ENCODE data around the gene GNE. TPM values are rescaled to one million over a fixed set of nuclear protein-coding genes. Genes with fewer than 3 reads are reported as not detected.
"Not testable (repeated sequence)": the region's sequence is repeated elsewhere in the genome, so short reads cannot be mapped to it uniquely, and the experiment has no call there.

GNE gene
- total RNA-seq, 1 experiment from 2014 or later: 23.9 TPM

DNA sequence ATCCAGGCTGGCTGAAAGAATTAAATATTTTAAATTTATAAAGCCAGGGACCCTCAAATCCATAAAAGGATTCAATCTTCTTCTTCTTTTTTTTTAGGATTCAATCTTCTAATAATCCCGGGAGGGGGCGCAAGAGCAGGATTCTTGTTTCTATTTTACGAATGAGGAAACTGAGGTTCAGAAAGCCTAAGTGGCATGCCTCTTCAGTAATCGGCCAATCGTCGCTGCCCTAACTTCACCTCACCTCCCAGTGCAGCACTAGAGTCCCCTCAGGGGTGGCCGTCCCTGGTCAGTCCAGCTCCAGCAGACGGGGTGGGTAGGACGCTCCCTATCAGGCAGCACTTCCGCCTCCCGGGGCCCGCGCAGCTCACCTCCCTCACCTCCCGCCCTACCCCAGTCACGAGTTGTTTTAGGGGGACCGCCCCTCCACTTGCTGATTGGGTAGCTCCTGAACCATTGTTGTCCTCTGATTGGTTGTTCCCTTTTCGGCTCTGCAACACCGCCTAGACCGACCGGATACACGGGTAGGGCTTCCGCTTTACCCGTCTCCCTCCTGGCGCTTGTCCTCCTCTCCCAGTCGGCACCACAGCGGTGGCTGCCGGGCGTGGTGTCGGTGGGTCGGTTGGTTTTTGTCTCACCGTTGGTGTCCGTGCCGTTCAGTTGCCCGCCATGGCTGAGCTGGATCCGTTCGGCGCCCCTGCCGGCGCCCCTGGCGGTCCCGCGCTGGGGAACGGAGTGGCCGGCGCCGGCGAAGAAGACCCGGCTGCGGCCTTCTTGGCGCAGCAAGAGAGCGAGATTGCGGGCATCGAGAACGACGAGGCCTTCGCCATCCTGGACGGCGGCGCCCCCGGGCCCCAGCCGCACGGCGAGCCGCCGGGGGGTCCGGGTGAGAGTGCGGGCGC, 67.6 kb downstream of the GNE start, which contains the start of gene CLTA:
Gene CLTA, plus strand, starts transcription at position 534 of the 902 bp plus-strand sequence. Its CDS starts 136 bp downstream, at position 670.
- peak; percentile 98 for DNase-seq (ENCODE audit: low read depth, low spot score)
- in situ Hi-C loops (cut with HindIII; ENCODE audit: low pct_unique_long_range_greater_than_20kb, low sequenced_read_pairs): no loop called here

- peak; percentile 7 for DNase-seq (ENCODE audit: low read depth, low spot score)
- in situ Hi-C loops (cut with HindIII; ENCODE audit: low pct_unique_long_range_greater_than_20kb, low sequenced_read_pairs): no loop called here
Observed at GRCh38 chr9:36189976-36190375, 68.3 kb downstream of the GNE start.

DNA sequence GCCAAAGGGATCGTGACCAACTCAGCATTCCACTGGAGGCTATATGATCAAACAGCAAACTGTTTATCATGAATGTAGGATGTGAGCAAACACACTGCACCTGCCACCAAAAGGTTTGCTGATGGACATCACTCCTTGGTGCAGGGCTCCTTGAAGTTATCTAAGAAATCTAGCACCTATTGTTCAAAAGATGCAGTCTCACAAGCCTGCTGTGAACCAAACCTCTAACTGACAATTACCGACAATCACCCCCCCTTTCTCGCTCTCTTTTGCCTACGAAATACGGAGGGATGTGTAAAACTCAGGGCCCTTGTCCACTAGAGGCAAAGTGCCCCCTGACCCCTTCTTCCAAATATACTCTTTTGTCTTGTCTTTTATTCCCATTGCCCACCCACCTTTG, 70.0 kb downstream of the GNE start:
- DNase-seq (ENCODE audit: low read depth, low spot score): no peak
- in situ Hi-C loops (cut with HindIII; ENCODE audit: low pct_unique_long_range_greater_than_20kb, low sequenced_read_pairs): no loop called here

- DNase-seq (ENCODE audit: low read depth, low spot score): no peak
- in situ Hi-C loops (cut with HindIII; ENCODE audit: low pct_unique_long_range_greater_than_20kb, low sequenced_read_pairs): no loop called here
Observed at GRCh38 chr9:36187414-36187813, 70.8 kb downstream of the GNE start.

- DNase-seq (ENCODE audit: low read depth, low spot score); in situ Hi-C loops (cut with HindIII; ENCODE audit: low pct_unique_long_range_greater_than_20kb, low sequenced_read_pairs): not testable (repeated sequence)
Observed at GRCh38 chr9:36180243-36180642, 78.0 kb downstream of the GNE start.

- no peak for DNase-seq (ENCODE audit: low read depth, low spot score)
- in situ Hi-C loops (cut with HindIII; ENCODE audit: low pct_unique_long_range_greater_than_20kb, low sequenced_read_pairs): no loop called here
Observed at GRCh38 chr9:36177571-36177970, 80.7 kb downstream of the GNE start.

DNA sequence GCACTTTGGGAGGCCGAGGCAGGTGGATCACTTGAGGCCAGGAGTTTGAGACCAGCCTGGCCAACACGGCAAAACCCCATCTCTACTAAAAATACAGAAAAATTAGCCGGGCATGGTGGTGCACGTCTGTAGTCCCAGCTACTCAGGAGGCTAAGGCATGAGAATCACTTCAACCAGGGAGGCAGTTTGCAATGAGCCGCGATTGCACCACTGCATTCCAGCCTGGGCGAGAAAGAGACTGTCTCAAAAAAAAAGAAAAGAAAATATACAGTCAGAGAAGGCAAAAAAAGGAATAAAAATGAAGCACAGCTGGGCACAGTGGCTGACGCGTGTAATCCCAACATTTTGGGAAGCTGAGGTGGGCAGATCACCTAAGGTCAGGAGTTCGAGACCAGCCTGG, 81.8 kb downstream of the GNE start:
- DNase-seq (ENCODE audit: low read depth, low spot score); in situ Hi-C loops (cut with HindIII; ENCODE audit: low pct_unique_long_range_greater_than_20kb, low sequenced_read_pairs): not testable (repeated sequence)

DNA sequence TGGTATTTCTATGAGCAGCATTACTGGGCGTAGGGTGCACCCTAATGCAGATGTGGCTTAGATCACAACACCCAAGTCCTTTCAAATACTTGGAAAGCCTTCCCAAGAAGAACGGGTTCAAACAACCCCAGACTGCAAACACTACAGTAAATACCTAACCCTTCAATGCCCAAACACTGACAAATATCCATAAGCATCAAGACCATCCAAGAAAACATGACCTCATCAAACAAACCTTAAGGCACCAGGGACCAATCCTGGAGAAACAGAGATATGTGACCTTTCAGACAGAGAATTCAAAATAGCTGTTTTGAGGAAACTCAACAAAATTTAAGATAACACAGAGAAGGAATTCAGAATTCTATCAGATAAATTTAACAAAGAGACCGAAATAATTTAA, 83.0 kb downstream of the GNE start:
- DNase-seq (ENCODE audit: low read depth, low spot score); in situ Hi-C loops (cut with HindIII; ENCODE audit: low pct_unique_long_range_greater_than_20kb, low sequenced_read_pairs): not testable (repeated sequence)

GRCh38 chr9:36174731-36175130, 83.5 kb downstream of the GNE start:
- DNase-seq (ENCODE audit: low read depth, low spot score): no peak
- in situ Hi-C loops (cut with HindIII; ENCODE audit: low pct_unique_long_range_greater_than_20kb, low sequenced_read_pairs): no loop called here

DNA sequence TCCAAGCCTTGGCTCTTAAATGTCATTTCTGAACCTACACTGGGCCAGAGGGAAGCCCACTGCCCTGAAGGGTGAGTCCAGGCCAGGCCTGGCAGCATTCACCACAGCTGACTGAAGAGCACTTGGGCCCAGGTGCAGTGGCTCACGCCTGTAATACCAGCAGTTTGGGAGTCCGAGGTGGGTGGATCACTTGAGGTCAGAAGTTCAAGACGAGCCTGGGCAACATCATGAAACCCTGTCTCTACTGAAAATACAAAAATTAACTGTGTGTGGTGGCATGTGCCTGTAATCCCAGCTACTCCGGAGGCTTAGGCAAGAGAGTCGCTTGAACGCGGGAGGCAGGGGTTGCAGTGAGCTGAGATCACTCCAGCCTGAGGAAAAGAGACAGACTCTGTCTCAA, 84.0 kb downstream of the GNE start:
- in situ Hi-C loops (cut with HindIII; ENCODE audit: low pct_unique_long_range_greater_than_20kb, low sequenced_read_pairs): no loop called here

GRCh38 chr9:36173861-36174260, 84.4 kb downstream of the GNE start:
- in situ Hi-C loops (cut with HindIII; ENCODE audit: low pct_unique_long_range_greater_than_20kb, low sequenced_read_pairs): no loop called here
- no peak for DNase-seq (ENCODE audit: low read depth, low spot score)

More for the DNA sequence above, 84.0 kb downstream of the GNE start:
- no peak for DNase-seq (ENCODE audit: low read depth, low spot score)

DNA sequence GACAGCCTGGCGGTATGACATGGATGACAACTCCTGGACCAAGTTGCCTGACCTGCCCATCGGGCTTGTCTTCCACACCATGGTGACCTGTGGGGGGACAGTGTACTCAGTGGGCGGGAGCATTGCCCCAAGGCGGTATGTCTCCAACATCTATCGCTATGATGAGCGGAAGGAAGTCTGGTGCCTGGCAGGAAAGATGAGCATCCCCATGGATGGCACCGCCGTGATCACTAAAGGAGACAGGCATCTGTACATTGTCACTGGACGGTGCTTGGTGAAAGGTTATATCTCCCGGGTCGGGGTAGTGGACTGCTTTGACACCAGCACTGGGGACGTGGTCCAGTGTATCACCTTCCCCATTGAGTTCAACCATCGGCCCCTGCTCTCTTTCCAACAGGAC, 87.7 kb downstream of the GNE start:
- DNase-seq (ENCODE audit: low read depth, low spot score): no peak
- in situ Hi-C loops (cut with HindIII; ENCODE audit: low pct_unique_long_range_greater_than_20kb, low sequenced_read_pairs): no loop called here

DNA sequence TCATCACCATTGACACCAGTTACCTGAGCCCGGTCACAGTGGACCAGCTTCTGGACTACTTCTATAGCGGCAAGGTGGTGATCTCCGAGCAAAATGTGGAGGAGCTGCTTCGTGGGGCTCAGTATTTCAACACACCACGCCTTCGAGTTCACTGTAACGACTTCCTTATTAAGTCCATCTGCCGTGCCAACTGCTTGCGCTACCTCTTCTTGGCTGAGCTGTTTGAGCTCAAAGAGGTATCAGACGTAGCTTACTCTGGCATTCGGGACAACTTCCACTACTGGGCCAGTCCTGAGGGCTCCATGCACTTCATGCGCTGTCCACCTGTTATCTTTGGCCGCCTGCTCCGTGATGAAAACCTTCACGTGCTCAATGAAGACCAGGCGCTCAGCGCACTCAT, 88.5 kb downstream of the GNE start:
- in situ Hi-C loops (cut with HindIII; ENCODE audit: low pct_unique_long_range_greater_than_20kb, low sequenced_read_pairs): no loop called here
- DNase-seq (ENCODE audit: low read depth, low spot score): no peak

DNA sequence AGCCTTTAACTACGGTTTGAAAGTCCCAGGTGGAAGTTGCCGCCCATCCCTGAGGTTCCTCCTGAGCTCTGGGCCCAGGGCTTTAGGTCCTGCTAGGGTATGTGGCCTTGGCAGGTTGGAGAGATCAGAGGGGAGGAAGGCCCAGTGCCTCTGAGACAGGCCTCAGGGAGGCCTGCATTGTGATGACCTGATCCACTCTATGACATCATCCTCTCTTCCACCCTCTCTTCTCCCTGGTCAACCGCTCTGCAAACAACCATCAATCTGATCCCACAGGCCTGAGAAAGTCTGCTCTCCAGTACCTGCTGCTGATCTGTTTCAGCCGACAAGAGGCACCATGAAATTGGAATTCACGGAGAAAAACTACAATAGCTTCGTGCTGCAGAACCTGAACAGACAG, 89.1 kb downstream of the GNE start, which contains the start of gene CCIN:
Gene CCIN, plus strand, starts transcription at position 223 of the 400 bp plus-strand sequence. Its CDS starts 115 bp downstream, at position 338.
- in situ Hi-C loops (cut with HindIII; ENCODE audit: low pct_unique_long_range_greater_than_20kb, low sequenced_read_pairs): no loop called here
- DNase-seq (ENCODE audit: low read depth, low spot score): no peak

- in situ Hi-C loops (cut with HindIII; ENCODE audit: low pct_unique_long_range_greater_than_20kb, low sequenced_read_pairs): no loop called here
- DNase-seq (ENCODE audit: low read depth, low spot score): peak; percentile 70
Observed at GRCh38 chr9:36166168-36166927, 91.9 kb downstream of the GNE start.

GRCh38 chr9:36165826-36166167, 92.5 kb downstream of the GNE start:
- in situ Hi-C loops (cut with HindIII; ENCODE audit: low pct_unique_long_range_greater_than_20kb, low sequenced_read_pairs): no loop called here

DNA sequence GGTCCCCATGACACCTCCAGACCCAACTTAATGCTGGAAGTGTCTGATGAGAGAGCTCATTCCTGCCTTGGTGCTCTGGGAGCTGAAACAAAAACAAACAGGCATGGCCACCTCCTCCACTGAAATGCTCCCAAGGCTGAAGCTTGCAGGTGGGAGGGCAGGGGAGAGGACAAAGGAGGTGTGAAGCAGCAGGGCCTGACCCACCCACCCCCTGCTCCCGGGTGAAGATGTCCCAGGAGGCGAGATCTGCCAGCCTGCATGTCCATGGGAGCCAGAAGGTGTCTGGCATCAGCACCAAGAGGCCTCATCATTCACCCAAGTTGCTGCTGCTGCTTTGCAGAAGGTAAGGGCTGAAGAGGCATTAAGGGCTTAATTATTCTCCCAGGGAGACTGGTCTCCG, 93.3 kb downstream of the GNE start:
- in situ Hi-C loops (cut with HindIII; ENCODE audit: low pct_unique_long_range_greater_than_20kb, low sequenced_read_pairs): no loop called here
- no peak for DNase-seq (ENCODE audit: low read depth, low spot score)

More at GRCh38 chr9:36165826-36166167, 92.5 kb downstream of the GNE start:
- DNase-seq (ENCODE audit: low read depth, low spot score): no peak
